Stimulated activated CD8-positive, alpha-beta memory T cell treated with anti-CD3 and anti-CD28 coated beads, Interleukin-2, amount 100 ng/mL, for 48 hours (primary cell): ENCODE results near the gene TTYH1.
"Not testable (repeated sequence)": the region's sequence is repeated elsewhere in the genome, so short reads cannot be mapped to it uniquely, and the experiment has no call there.

ENCODE experiments used
- DNase-seq, 2 donors: peaks; one replicate each; pipeline ENCODE4 v3.0.0-alpha.2; 2020; ENCODE audit warnings: low read depth in 2 of 2

TTYH1 gene

GRCh38 chr19:54440641-54441040, 25.4 kb downstream of the TTYH1 start:
- DNase-seq = no peak

GRCh38 chr19:54444737-54445136, 29.5 kb downstream of the TTYH1 start:
- no peak for DNase-seq

- not testable (repeated sequence) for DNase-seq
Observed at GRCh38 chr19:54446349-54446748, 31.1 kb downstream of the TTYH1 start.

- no peak for DNase-seq
Observed at GRCh38 chr19:54448040-54448773, 32.9 kb downstream of the TTYH1 start.

- peak; percentile 93 to 94 for DNase-seq
Observed at GRCh38 chr19:54448774-54449700, 33.8 kb downstream of the TTYH1 start, which contains the start of gene LENG8. Gene LENG8 (plus strand): TSS chr19:54449199. CDS start chr19:54451345, 2,146 bp downstream.

GRCh38 chr19:54449701-54450069, 34.4 kb downstream of the TTYH1 start:
- DNase-seq = no peak

GRCh38 chr19:54451331-54451871, 36.1 kb downstream of the TTYH1 start:
- DNase-seq = no peak

GRCh38 chr19:54451997-54452396, 36.7 kb downstream of the TTYH1 start:
- DNase-seq = no peak

GRCh38 chr19:54452626-54453025, 37.4 kb downstream of the TTYH1 start:
- no peak for DNase-seq

- no peak for DNase-seq
Observed at GRCh38 chr19:54453921-54454780, 38.9 kb downstream of the TTYH1 start.

GRCh38 chr19:54454781-54455675, 39.8 kb downstream of the TTYH1 start:
- no peak for DNase-seq

- no peak for DNase-seq
Observed at GRCh38 chr19:54455786-54456422, 40.6 kb downstream of the TTYH1 start.

- DNase-seq = no peak
Observed at GRCh38 chr19:54456423-54457373, 41.4 kb downstream of the TTYH1 start.

GRCh38 chr19:54457773-54458647, 42.7 kb downstream of the TTYH1 start:
- no peak for DNase-seq

- no peak for DNase-seq
Observed at GRCh38 chr19:54458648-54459281, 43.5 kb downstream of the TTYH1 start.

- no peak for DNase-seq
Observed at GRCh38 chr19:54459282-54460229, 44.3 kb downstream of the TTYH1 start.
